ENCODE results near the gene CD5L.

DNA sequence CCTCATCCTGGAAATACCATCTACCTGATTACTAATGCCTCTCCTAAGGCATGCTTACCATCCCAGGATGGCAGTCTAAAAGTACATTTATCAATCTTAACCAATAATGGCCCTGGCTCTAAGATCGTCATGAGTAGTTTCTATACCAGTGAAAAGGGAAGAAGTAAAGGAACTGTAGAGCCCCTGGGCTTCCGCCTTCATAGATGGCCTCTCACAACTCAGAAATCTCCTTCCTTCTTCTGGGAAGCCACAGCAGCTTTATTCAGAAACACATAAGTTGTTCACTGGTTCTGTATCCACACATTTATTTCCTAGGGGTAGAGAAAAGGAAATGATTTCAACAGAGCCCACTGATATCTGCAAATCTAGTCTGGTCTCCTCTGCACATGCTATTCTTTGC lies 41.0 kb upstream of the CD5L start:
- TF ChIP-seq ATF3 (IDR thresholded peaks at IDR 0.05) (no peak), POLR2A (IDR thresholded peaks at IDR 0.05; ENCODE audit: borderline replicate concordance, extremely low read depth, insufficient read depth, insufficient read length) (no peak), YY1 (IDR thresholded peaks at IDR 0.05; ENCODE audit: extremely low read depth, insufficient replicate concordance, low read depth, low read length) (no peak), EZH2 (IDR thresholded peaks at IDR 0.05) (no peak), ELF1 (IDR thresholded peaks at IDR 0.05; ENCODE audit: borderline replicate concordance, low read depth) (no peak), EGR1 (IDR thresholded peaks at IDR 0.05; ENCODE audit: low read depth) (no peak), EZH2phosphoT487 (IDR thresholded peaks at IDR 0.05; ENCODE audit: borderline replicate concordance) (no peak), SIN3A (IDR thresholded peaks at IDR 0.05; ENCODE audit: low read depth) (no peak), CEBPB (IDR thresholded peaks at IDR 0.05; ENCODE audit: low read depth) (no peak), POLR2AphosphoS5 (IDR thresholded peaks at IDR 0.05; ENCODE audit: low read depth, low read length) (no peak), REST (IDR thresholded peaks at IDR 0.05; ENCODE audit: low read depth) (no peak), JUND (IDR thresholded peaks at IDR 0.05) (no peak), RAD21 (IDR thresholded peaks at IDR 0.05; ENCODE audit: low read depth) (no peak)
- TF ChIP-seq, protein P1, sequence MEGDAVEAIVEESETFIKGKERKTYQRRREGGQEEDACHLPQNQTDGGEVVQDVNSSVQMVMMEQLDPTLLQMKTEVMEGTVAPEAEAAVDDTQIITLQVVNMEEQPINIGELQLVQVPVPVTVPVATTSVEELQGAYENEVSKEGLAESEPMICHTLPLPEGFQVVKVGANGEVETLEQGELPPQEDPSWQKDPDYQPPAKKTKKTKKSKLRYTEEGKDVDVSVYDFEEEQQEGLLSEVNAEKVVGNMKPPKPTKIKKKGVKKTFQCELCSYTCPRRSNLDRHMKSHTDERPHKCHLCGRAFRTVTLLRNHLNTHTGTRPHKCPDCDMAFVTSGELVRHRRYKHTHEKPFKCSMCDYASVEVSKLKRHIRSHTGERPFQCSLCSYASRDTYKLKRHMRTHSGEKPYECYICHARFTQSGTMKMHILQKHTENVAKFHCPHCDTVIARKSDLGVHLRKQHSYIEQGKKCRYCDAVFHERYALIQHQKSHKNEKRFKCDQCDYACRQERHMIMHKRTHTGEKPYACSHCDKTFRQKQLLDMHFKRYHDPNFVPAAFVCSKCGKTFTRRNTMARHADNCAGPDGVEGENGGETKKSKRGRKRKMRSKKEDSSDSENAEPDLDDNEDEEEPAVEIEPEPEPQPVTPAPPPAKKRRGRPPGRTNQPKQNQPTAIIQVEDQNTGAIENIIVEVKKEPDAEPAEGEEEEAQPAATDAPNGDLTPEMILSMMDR (IDR thresholded peaks at IDR 0.05 in 2 of 3, conservative IDR thresholded peaks at IDR 0.05 in 1 of 3; ENCODE audit: borderline replicate concordance in 1 of 3, insufficient read depth in 1 of 3, low read depth in 2 of 3, low read length in 2 of 3) = no peak

Data from HCT116 (cell line).